ENCODE results near the gene FBLN1.

DNA sequence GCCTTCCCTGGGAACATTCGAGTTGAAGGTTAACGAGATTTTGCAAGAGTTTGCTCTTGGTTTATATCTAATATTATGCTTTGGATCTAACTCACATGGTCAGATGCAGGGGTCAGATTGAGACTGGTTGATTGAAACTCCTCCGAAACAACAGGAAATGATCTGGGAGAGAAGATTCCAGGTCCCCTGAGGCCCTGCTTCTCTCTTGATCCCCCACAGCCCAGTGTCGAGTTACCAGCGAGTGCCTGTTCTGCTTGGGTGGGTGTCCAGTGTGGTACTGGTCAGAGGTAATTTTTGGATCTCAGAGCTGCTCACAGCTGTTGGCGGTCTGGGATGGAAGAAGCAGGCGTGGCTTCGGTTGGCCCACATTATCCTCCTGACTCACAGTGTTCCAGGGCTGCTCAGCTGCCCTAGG is 9.2 kb downstream of the FBLN1 start:
- TF ChIP-seq, protein P1, sequence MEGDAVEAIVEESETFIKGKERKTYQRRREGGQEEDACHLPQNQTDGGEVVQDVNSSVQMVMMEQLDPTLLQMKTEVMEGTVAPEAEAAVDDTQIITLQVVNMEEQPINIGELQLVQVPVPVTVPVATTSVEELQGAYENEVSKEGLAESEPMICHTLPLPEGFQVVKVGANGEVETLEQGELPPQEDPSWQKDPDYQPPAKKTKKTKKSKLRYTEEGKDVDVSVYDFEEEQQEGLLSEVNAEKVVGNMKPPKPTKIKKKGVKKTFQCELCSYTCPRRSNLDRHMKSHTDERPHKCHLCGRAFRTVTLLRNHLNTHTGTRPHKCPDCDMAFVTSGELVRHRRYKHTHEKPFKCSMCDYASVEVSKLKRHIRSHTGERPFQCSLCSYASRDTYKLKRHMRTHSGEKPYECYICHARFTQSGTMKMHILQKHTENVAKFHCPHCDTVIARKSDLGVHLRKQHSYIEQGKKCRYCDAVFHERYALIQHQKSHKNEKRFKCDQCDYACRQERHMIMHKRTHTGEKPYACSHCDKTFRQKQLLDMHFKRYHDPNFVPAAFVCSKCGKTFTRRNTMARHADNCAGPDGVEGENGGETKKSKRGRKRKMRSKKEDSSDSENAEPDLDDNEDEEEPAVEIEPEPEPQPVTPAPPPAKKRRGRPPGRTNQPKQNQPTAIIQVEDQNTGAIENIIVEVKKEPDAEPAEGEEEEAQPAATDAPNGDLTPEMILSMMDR (IDR thresholded peaks at IDR 0.05) = no peak
- no peak for TF ChIP-seq POLR2A (IDR thresholded peaks at IDR 0.05)
